ENCODE measurements around the gene GRAMD2A. TPM values are rescaled to one million over a fixed set of nuclear protein-coding genes. Genes with fewer than 3 reads are reported as not detected.

The GRAMD2A gene
- total RNA-seq, 1 donor: not detected

DNA sequence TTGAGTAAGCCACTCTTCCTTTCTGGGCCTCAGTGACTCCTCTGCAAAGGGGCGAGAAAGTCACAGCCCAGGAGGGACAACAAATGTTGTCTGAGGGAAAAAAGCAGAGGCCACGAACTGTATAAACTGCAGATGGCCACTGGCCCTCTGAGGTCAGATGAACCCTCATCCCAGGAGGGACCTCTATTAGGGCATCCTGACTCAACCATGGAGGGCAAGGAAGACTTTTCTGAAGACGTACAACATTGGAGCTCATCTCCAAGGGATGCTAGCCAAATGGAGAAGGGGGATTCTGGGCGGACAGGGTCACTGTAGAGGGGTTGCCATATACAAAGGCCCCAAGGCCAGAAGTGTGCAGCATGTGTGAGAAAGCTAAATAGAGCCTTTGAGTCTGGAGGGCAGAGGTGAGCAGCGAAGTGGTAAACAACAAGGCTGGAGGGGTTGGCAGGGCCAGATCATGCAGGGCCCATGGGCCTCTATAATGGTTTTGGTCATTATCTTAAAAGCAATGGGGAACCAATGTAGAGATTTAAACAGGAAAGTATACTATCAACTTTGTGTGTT, 16.7 kb downstream of the GRAMD2A start:
- H3K36me3 ChIP-seq (ENCODE audit: insufficient read depth, low read length): no peaks in the 10 kb centered on the region
- no peak overlapping the region for H3K4me3 ChIP-seq (ENCODE audit: insufficient read depth, low read length)
- peaks cover 27% of the 10 kb centered on the region for H3K27me3 ChIP-seq (ENCODE audit: insufficient read depth, low read length)
- H3K27ac ChIP-seq (ENCODE audit: low read depth, low read length): no peak overlapping the region
- H3K4me1 ChIP-seq (ENCODE audit: insufficient read depth, low read length): peaks cover 4% of the 10 kb centered on the region
- H2AFZ ChIP-seq (ENCODE audit: low read length): no peak overlapping the region
- DNase-seq (ENCODE audit: insufficient read length, low spot score, missing footprints): peak; percentile 36
- H3K9me3 ChIP-seq (ENCODE audit: low read depth, low read length): no peaks in the 10 kb centered on the region
- no peaks in the 10 kb centered on the region for H3K79me2 ChIP-seq (ENCODE audit: insufficient read depth, low read length)
- TF ChIP-seq, protein P1, sequence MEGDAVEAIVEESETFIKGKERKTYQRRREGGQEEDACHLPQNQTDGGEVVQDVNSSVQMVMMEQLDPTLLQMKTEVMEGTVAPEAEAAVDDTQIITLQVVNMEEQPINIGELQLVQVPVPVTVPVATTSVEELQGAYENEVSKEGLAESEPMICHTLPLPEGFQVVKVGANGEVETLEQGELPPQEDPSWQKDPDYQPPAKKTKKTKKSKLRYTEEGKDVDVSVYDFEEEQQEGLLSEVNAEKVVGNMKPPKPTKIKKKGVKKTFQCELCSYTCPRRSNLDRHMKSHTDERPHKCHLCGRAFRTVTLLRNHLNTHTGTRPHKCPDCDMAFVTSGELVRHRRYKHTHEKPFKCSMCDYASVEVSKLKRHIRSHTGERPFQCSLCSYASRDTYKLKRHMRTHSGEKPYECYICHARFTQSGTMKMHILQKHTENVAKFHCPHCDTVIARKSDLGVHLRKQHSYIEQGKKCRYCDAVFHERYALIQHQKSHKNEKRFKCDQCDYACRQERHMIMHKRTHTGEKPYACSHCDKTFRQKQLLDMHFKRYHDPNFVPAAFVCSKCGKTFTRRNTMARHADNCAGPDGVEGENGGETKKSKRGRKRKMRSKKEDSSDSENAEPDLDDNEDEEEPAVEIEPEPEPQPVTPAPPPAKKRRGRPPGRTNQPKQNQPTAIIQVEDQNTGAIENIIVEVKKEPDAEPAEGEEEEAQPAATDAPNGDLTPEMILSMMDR (IDR thresholded peaks at IDR 0.05; ENCODE audit: extremely low read depth, low read depth, low read length): no peak
- H3K4me2 ChIP-seq (ENCODE audit: insufficient read depth, low read length): no peak overlapping the region
- H4K20me1 ChIP-seq (ENCODE audit: insufficient read depth, low read length): no peaks in the 10 kb centered on the region

- Histone ChIP-seq H3K4me2 (ENCODE audit: insufficient read depth, low read length) (no peak overlapping the region), H2AFZ (ENCODE audit: low read length) (peak overlapping the region; percentile 20), H3K9me3 (ENCODE audit: low read depth, low read length) (no peaks in the 10 kb centered on the region), H4K20me1 (ENCODE audit: insufficient read depth, low read length) (no peaks in the 10 kb centered on the region), H3K27ac (ENCODE audit: low read depth, low read length) (no peak overlapping the region), H3K4me3 (ENCODE audit: insufficient read depth, low read length) (no peak overlapping the region), H3K79me2 (ENCODE audit: insufficient read depth, low read length) (no peaks in the 10 kb centered on the region), H3K36me3 (ENCODE audit: insufficient read depth, low read length) (no peaks in the 10 kb centered on the region), H3K4me1 (ENCODE audit: insufficient read depth, low read length) (peaks cover 4% of the 10 kb centered on the region), H3K27me3 (ENCODE audit: insufficient read depth, low read length) (peaks cover 31% of the 10 kb centered on the region)
- TF ChIP-seq, protein P1 (IDR thresholded peaks at IDR 0.05; ENCODE audit: extremely low read depth, low read depth, low read length): no peak
- DNase-seq (ENCODE audit: insufficient read length, low spot score, missing footprints): peak; percentile 69
Measured at GRCh38 chr15:72179950-72180581, 17.5 kb downstream of the GRAMD2A start.

- Histone ChIP-seq H2AFZ (ENCODE audit: low read length) (no peak overlapping the region), H3K36me3 (ENCODE audit: insufficient read depth, low read length) (no peaks in the 10 kb centered on the region), H3K4me2 (ENCODE audit: insufficient read depth, low read length) (no peak overlapping the region), H3K9me3 (ENCODE audit: low read depth, low read length) (no peaks in the 10 kb centered on the region), H3K4me3 (ENCODE audit: insufficient read depth, low read length) (no peak overlapping the region), H3K79me2 (ENCODE audit: insufficient read depth, low read length) (no peaks in the 10 kb centered on the region), H3K4me1 (ENCODE audit: insufficient read depth, low read length) (peaks cover 4% of the 10 kb centered on the region), H3K27ac (ENCODE audit: low read depth, low read length) (no peak overlapping the region), H4K20me1 (ENCODE audit: insufficient read depth, low read length) (no peaks in the 10 kb centered on the region), H3K27me3 (ENCODE audit: insufficient read depth, low read length) (peaks cover 29% of the 10 kb centered on the region)
- TF ChIP-seq, protein P1 (IDR thresholded peaks at IDR 0.05; ENCODE audit: extremely low read depth, low read depth, low read length): no peak
- DNase-seq (ENCODE audit: insufficient read length, low spot score, missing footprints): peak; percentile 22
Measured at GRCh38 chr15:72178976-72179585, 18.5 kb downstream of the GRAMD2A start.

DNA sequence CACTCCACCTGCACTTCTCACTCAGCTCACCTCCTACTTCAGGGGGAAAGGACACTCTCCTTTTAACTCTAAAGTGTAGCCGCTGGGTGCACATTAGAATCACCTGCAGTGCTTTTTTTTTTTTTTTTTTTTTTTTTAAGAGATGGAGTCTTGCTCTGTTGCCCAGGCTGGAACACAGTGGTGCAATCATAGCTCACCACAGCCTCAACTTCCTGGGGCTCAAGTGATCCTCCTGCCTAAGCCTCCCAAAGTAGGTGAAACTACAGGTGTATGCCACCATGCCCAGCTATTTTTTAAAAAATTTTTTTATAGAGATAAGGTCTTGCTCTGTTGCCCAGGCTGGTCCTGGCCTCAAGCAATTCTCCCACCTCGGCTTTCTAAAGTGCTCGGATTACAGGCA, 20.8 kb downstream of the GRAMD2A start:
- no peak overlapping the region for H3K4me2 ChIP-seq (ENCODE audit: insufficient read depth, low read length)
- H3K9me3 ChIP-seq (ENCODE audit: low read depth, low read length): no peaks in the 10 kb centered on the region
- no peak overlapping the region for H3K27ac ChIP-seq (ENCODE audit: low read depth, low read length)
- no peaks in the 10 kb centered on the region for H3K79me2 ChIP-seq (ENCODE audit: insufficient read depth, low read length)
- H2AFZ ChIP-seq (ENCODE audit: low read length): no peak overlapping the region
- H3K4me3 ChIP-seq (ENCODE audit: insufficient read depth, low read length): no peak overlapping the region
- H3K4me1 ChIP-seq (ENCODE audit: insufficient read depth, low read length): no peaks in the 10 kb centered on the region
- DNase-seq (ENCODE audit: insufficient read length, low spot score, missing footprints): no peak
- H4K20me1 ChIP-seq (ENCODE audit: insufficient read depth, low read length): no peaks in the 10 kb centered on the region
- TF ChIP-seq, protein P1 (IDR thresholded peaks at IDR 0.05; ENCODE audit: extremely low read depth, low read depth, low read length): no peak
- H3K36me3 ChIP-seq (ENCODE audit: insufficient read depth, low read length): no peaks in the 10 kb centered on the region
- peaks cover 31% of the 10 kb centered on the region for H3K27me3 ChIP-seq (ENCODE audit: insufficient read depth, low read length)
